GM10266 (cell line): ENCODE measurements around the gene KRT83.

Experiments
- DNase-seq: peaks from one replicate; pipeline ENCODE4 v3.0.0; 2012; ENCODE audit errors: extremely low spot score
- CTCF ChIP-seq: IDR thresholded peaks from 2 replicates; pipeline ENCODE4 v1.5.1; 2012; ENCODE audit warnings: mild to moderate bottlenecking, low read depth; ENCODE audit not compliant: control insufficient read depth, insufficient read depth; ENCODE audit errors: missing control alignments

Gene KRT83

GRCh38 chr12:52332381-52332780 lies 11.2 kb upstream of the KRT83 start:
- no peak for DNase-seq
- no peak for TF ChIP-seq CTCF

GRCh38 chr12:52331833-52332232 lies 10.6 kb upstream of the KRT83 start:
- TF ChIP-seq CTCF = no peak
- no peak for DNase-seq

GRCh38 chr12:52331039-52331438 lies 9.8 kb upstream of the KRT83 start:
- DNase-seq = no peak
- TF ChIP-seq CTCF = no peak

- no peak for TF ChIP-seq CTCF
- DNase-seq = no peak
Measured at GRCh38 chr12:52327830-52328500, 6.8 kb upstream of the KRT83 start.

GRCh38 chr12:52327052-52327829 lies 6.0 kb upstream of the KRT83 start:
- TF ChIP-seq CTCF = peak; percentile 84
- DNase-seq = peak; percentile 80

GRCh38 chr12:52324153-52324444 lies 2.9 kb upstream of the KRT83 start:
- TF ChIP-seq CTCF = no peak
- DNase-seq = no peak

GRCh38 chr12:52323416-52324152 lies 2.4 kb upstream of the KRT83 start:
- DNase-seq = no peak
- TF ChIP-seq CTCF = no peak
